Measurements from ENCODE around the gene USP35. TPM values are rescaled to one million over a fixed set of nuclear protein-coding genes. Genes with fewer than 3 reads are reported as not detected.

USP35 gene
- polyA plus RNA-seq, 1 of the 3 experiments (the other 2 are of a cell fraction) = 8.4 TPM

GRCh38 chr11:78213526-78214330 is 25.0 kb downstream of the USP35 start:
- peaks cover 26% of the 10 kb centered on the region for H3K79me2 ChIP-seq (ENCODE audit: insufficient read depth)
- CTCF ChIA-PET = interaction anchor here (5.1 kb wide), 1 partner anchor 14 kb away, joined by 16 read pairs; no protein-coding TSS in a partner anchor
- H3K36me3 ChIP-seq (replicated peaks in 1 of 2; ENCODE audit: control insufficient read depth in 1 of 2, insufficient read depth in 2 of 2, low read length in 1 of 2) = peaks cover 30 to 44% of the 10 kb centered on the region in 2 experiments
- H4K20me1 ChIP-seq (ENCODE audit: insufficient read depth) = peaks cover 6% of the 10 kb centered on the region; the same call in 1 of the 2 replicates
- H3K4me1 ChIP-seq (ENCODE audit: control insufficient read depth in 1 of 2, insufficient read depth in 2 of 2, low read depth in 1 of 2, low read length in 1 of 2) = peaks cover 0 to 3% of the 10 kb centered on the region in 2 experiments; a peak in 1 of 4 replicates
- 92% methylated on average over 8 of the region's 8 CpGs for WGBS (ENCODE audit: low lambda C conversion rate)
- H3K9ac ChIP-seq = no peak overlapping the region
- H3K4me2 ChIP-seq = no peak overlapping the region
- no peak overlapping the region for H3K27ac ChIP-seq (ENCODE audit: low read depth in 2 of 2, low read length in 1 of 2)
- POLR2A ChIA-PET = interaction anchor here (0.7 kb wide), 1 partner anchor 20 kb away, joined by 3 read pairs; no protein-coding TSS in a partner anchor
- TF ChIP-seq, protein P1, sequence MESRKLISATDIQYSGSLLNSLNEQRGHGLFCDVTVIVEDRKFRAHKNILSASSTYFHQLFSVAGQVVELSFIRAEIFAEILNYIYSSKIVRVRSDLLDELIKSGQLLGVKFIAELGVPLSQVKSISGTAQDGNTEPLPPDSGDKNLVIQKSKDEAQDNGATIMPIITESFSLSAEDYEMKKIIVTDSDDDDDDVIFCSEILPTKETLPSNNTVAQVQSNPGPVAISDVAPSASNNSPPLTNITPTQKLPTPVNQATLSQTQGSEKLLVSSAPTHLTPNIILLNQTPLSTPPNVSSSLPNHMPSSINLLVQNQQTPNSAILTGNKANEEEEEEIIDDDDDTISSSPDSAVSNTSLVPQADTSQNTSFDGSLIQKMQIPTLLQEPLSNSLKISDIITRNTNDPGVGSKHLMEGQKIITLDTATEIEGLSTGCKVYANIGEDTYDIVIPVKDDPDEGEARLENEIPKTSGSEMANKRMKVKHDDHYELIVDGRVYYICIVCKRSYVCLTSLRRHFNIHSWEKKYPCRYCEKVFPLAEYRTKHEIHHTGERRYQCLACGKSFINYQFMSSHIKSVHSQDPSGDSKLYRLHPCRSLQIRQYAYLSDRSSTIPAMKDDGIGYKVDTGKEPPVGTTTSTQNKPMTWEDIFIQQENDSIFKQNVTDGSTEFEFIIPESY (IDR thresholded peaks at IDR 0.05; ENCODE audit: borderline replicate concordance, low read depth) = no peak
- TF ChIP-seq FOSL2 (IDR thresholded peaks at IDR 0.05; ENCODE audit: borderline replicate concordance, low read depth) = no peak
- no peak for TF ChIP-seq YY1 (IDR thresholded peaks at IDR 0.05; ENCODE audit: low read depth)
- TF ChIP-seq RAD21 (IDR thresholded peaks at IDR 0.05; ENCODE audit: low read length) = no peak
- TF ChIP-seq SIN3A (IDR thresholded peaks at IDR 0.05; ENCODE audit: borderline replicate concordance, low read depth, low read length) = no peak
- TF ChIP-seq GATA2 (CRISPR knock-in tag; IDR thresholded peaks at IDR 0.05) = no peak
- TF ChIP-seq, protein P2, sequence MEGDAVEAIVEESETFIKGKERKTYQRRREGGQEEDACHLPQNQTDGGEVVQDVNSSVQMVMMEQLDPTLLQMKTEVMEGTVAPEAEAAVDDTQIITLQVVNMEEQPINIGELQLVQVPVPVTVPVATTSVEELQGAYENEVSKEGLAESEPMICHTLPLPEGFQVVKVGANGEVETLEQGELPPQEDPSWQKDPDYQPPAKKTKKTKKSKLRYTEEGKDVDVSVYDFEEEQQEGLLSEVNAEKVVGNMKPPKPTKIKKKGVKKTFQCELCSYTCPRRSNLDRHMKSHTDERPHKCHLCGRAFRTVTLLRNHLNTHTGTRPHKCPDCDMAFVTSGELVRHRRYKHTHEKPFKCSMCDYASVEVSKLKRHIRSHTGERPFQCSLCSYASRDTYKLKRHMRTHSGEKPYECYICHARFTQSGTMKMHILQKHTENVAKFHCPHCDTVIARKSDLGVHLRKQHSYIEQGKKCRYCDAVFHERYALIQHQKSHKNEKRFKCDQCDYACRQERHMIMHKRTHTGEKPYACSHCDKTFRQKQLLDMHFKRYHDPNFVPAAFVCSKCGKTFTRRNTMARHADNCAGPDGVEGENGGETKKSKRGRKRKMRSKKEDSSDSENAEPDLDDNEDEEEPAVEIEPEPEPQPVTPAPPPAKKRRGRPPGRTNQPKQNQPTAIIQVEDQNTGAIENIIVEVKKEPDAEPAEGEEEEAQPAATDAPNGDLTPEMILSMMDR (IDR thresholded peaks at IDR 0.05) = no peak
- no peak for TF ChIP-seq MXI1 (IDR thresholded peaks at IDR 0.05; ENCODE audit: low read depth, low read length)
- TF ChIP-seq TAF1 (IDR thresholded peaks at IDR 0.05; ENCODE audit: borderline replicate concordance, low read depth, low read length) = no peak
- TF ChIP-seq FOXJ3 (CRISPR knock-in tag; IDR thresholded peaks at IDR 0.05) = no peak
- TF ChIP-seq ELF1 (IDR thresholded peaks at IDR 0.05) = no peak
- TF ChIP-seq USF2 (IDR thresholded peaks at IDR 0.05; ENCODE audit: borderline replicate concordance, low read depth, low read length) = no peak
- TF ChIP-seq NFIC (IDR thresholded peaks at IDR 0.05; ENCODE audit: borderline replicate concordance) = no peak
- H3K4me3 ChIP-seq (ENCODE audit: low read depth in 2 of 2, low read length in 1 of 2) = no peak overlapping the region
- H3F3A ChIP-seq (replicated peaks; ENCODE audit: insufficient read depth) = no peaks in the 10 kb centered on the region
- no peak overlapping the region for H2AFZ ChIP-seq (ENCODE audit: low read depth)
- no peaks in the 10 kb centered on the region for H3K27me3 ChIP-seq (ENCODE audit: insufficient read depth)
- no peaks in the 10 kb centered on the region for H3K9me2 ChIP-seq
- no peak for DNase-seq
- no peaks in the 10 kb centered on the region for H3K9me3 ChIP-seq

Data from SK-N-SH (cell line).